Rectal smooth muscle tissue (tissue), 1 donor: Measurements from ENCODE around the gene PLAC1.

Experiments
- H3K27ac ChIP-seq: one replicate; pipeline ENCODE4 v1.7.0; 2013; ENCODE audit warnings: low read depth, low read length, inconsistent platforms
- H3K27me3 ChIP-seq: one replicate; pipeline ENCODE4 v1.7.0; 2013; ENCODE audit warnings: low read length; ENCODE audit not compliant: control insufficient read depth, insufficient read depth
- H3K36me3 ChIP-seq: one replicate; pipeline ENCODE4 v1.7.0; 2013; ENCODE audit warnings: low read length; ENCODE audit not compliant: control insufficient read depth, insufficient read depth
- H3K4me1 ChIP-seq: one replicate; pipeline ENCODE4 v1.7.0; 2013; ENCODE audit warnings: low read length; ENCODE audit not compliant: control insufficient read depth, insufficient read depth
- H3K4me3 ChIP-seq: one replicate; pipeline ENCODE4 v1.7.0; 2013; ENCODE audit warnings: low read length
- H3K9ac ChIP-seq: one replicate; pipeline ENCODE4 v1.7.0; 2013; ENCODE audit warnings: low read length

The PLAC1 gene, protein sequence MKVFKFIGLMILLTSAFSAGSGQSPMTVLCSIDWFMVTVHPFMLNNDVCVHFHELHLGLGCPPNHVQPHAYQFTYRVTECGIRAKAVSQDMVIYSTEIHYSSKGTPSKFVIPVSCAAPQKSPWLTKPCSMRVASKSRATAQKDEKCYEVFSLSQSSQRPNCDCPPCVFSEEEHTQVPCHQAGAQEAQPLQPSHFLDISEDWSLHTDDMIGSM

GRCh38 chrX:134658002-134658759 is at the start of gene PLAC1:
TSS of gene PLAC1 (minus strand) at chrX:134658471. CDS start at chrX:134566682, 91,789 bp downstream.
- Histone ChIP-seq H3K27ac (no peak within 1 kb of the TSS), H3K27me3 (no peaks in the 10 kb centered on the region), H3K4me1 (no peaks in the 10 kb centered on the region), H3K4me3 (no peak within 1 kb of the TSS), H3K36me3 (no peaks in the 10 kb centered on the region), H3K9ac (no peak within 1 kb of the TSS)

DNA sequence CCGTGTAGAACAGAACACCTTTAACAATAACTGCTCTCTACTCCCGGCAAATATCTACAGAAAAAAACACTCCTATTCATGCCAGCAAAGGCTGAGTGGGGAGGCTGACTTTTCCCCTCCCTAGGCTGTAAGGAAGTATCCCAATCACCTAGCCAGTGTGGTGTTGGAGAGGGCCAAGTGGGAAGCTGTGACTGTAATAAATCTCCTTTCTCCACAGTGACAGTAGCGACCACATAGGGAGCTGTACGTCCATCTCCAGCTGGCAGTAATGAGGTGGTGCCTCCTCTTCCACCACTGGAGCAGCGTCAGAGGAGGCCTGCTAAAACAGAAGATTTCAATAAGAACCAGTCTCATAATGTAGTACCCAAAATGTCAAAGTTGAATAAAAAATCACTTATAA is 47.9 kb upstream of the PLAC1 start:
- no peak overlapping the region for H3K9ac ChIP-seq
- no peak overlapping the region for H3K4me3 ChIP-seq
- H3K4me1 ChIP-seq = no peaks in the 10 kb centered on the region
- no peaks in the 10 kb centered on the region for H3K27me3 ChIP-seq
- H3K36me3 ChIP-seq = no peaks in the 10 kb centered on the region
- H3K27ac ChIP-seq = no peak overlapping the region

- no peaks in the 10 kb centered on the region for H3K4me1 ChIP-seq
- H3K36me3 ChIP-seq = no peaks in the 10 kb centered on the region
- H3K27me3 ChIP-seq = no peaks in the 10 kb centered on the region
- no peak overlapping the region for H3K27ac ChIP-seq
- H3K9ac ChIP-seq = no peak overlapping the region
- H3K4me3 ChIP-seq = no peak overlapping the region
These were observed 37.7 kb upstream of the PLAC1 start for GRCh38 chrX:134695999-134696398.

DNA sequence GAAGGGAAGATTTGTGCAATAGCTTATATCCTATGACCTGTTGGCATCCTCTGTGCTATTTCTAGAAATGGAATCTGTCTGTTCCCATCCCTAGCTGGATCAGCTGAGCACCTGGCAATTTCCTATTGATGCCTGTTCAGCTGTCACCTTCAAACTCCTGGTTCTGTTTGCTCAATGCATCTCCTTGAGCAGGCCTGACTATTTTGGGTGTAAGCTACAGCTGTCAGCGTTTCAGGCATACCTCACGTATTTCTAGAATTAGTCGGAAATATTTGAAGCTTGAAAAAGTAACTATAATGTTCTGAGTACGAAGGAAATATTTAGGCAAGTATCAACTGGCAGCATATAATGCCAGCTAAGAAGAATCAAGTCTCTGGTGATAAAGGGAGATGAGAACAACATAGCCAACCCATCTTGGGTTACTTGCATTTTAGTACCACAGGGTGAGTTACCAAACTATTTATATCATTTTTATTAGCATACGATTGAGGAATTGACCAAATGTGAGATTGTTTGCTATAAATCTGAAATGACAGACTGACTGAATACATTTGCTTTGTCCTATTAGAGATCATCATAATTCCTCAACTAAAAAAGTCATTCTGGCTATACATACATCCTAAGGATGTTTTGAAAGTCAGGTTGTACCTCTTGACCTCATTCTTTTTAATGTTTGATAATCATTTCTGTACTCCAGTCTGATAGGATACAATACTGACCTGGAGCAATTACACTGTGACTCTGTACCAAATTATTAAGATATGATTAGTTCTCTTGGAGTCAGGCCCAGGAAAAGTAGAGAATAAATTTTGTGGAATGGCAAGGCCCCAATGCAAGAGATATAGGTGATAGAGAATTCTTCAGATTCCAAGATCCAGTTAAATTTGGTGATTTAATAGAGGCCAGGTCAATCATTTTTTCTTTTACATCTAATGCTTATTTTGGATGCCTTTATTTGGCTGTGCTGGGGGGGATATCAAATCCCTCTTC is 36.4 kb upstream of the PLAC1 start:
- Histone ChIP-seq H3K36me3 (no peaks in the 10 kb centered on the region), H3K27me3 (no peaks in the 10 kb centered on the region), H3K27ac (no peak overlapping the region), H3K9ac (no peak overlapping the region), H3K4me3 (no peak overlapping the region), H3K4me1 (no peaks in the 10 kb centered on the region)

GRCh38 chrX:134693644-134694043 is 35.4 kb upstream of the PLAC1 start:
- Histone ChIP-seq H3K27me3 (no peaks in the 10 kb centered on the region), H3K27ac (no peak overlapping the region), H3K36me3 (no peaks in the 10 kb centered on the region), H3K4me3 (no peak overlapping the region), H3K9ac (no peak overlapping the region), H3K4me1 (no peaks in the 10 kb centered on the region)

DNA sequence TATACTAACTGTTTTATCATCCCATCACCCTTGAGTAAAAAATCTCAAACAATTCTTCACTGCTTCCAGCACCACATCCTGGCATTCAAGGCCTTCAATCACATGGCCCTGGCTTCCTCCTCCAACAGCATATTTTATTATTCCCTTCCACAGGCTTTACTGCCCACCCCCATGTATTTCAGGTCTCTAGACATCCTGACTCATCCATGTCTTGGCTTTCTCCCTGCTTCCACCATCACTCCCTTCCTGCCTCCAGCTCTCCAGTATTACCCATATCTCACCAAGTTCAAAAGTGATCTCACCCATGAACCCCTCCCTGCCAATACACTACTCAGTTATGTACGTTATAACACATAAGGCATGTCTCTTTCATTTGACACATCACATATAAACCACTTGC is 34.7 kb upstream of the PLAC1 start:
- H3K36me3 ChIP-seq = no peaks in the 10 kb centered on the region
- no peak overlapping the region for H3K9ac ChIP-seq
- H3K27me3 ChIP-seq = no peaks in the 10 kb centered on the region
- H3K4me3 ChIP-seq = no peak overlapping the region
- H3K27ac ChIP-seq = no peak overlapping the region
- no peaks in the 10 kb centered on the region for H3K4me1 ChIP-seq

- Histone ChIP-seq H3K27me3 (no peaks in the 10 kb centered on the region), H3K4me3 (no peak overlapping the region), H3K4me1 (no peaks in the 10 kb centered on the region), H3K27ac (no peak overlapping the region), H3K9ac (no peak overlapping the region), H3K36me3 (no peaks in the 10 kb centered on the region)
These were observed 34.0 kb upstream of the PLAC1 start for GRCh38 chrX:134692233-134692632.

DNA sequence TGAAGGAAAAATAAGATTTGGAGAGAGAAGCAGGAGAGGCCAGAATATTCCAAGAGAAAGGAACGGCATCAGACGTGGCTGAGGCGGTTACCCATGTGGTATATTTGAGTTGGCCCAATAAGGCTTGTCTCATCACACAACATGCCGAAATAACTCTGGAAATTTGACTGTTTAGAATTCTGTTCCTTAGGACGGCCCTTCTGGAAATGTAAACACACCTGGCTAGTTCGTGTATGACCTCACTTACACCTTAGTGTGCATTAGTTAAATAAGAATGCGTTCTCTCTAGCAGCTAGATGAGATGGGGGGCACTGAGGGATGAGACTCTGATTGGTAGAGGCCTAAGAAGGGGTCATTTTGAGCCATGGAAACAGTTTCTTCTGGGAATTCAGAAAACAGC is 33.2 kb upstream of the PLAC1 start:
- H3K9ac ChIP-seq = no peak overlapping the region
- H3K27me3 ChIP-seq = no peaks in the 10 kb centered on the region
- H3K27ac ChIP-seq = no peak overlapping the region
- no peaks in the 10 kb centered on the region for H3K4me1 ChIP-seq
- no peaks in the 10 kb centered on the region for H3K36me3 ChIP-seq
- no peak overlapping the region for H3K4me3 ChIP-seq

DNA sequence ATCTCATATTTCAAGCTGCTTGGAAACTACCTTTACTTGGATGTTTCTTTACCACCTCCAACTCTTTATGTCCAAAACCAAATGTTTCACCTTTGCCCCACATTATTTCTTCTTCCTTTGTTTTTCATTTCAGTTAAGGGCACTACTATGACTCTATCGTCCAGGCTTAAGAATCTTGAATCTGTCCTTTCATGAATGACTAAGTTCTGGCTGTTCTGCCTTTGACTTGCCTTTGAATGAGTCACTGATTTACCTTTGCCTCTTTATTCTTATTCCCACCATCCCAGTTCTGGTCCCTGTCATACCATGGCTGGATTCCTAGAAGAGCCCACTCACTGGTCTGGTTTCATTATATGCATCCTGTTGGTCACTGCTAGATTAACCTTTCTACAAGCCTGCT is 30.6 kb upstream of the PLAC1 start:
- no peaks in the 10 kb centered on the region for H3K4me1 ChIP-seq

DNA sequence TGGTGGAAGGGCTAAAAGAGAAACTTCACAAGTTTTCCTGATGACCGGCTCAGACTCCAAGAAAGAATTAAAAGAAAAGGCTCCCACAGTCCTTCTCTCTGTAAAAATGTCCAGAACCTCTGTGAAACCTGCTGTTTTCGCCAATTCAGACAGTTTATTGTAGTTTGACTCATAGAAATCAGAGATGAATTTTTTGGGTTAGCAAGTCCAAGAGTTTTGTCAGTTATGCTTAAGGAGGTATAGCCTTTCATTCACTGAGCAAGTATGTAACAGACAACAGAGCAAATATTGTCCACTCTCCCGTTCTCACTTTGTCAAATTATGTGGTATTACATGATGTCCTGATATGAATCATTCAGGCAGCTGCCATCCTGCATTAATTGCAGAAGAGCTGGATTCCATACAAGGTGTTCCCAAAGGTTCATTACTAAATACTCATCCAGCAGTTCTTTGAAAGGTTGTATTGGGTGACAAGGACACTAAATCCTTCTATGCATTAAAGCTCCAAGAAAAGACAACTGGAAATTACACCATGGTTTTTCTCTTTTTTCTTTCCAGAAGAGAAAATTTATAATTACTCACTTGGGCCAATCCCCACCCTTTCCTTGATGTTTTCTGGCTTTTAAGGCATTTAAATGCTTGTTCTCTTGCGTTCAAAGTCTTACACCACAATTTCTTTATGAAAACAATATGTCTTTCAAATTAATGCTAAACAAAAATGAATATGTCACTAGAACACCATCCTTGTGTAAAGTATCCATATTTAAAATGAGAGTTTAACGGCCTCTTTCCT is 30.0 kb upstream of the PLAC1 start:
- Histone ChIP-seq H3K27me3 (no peaks in the 10 kb centered on the region), H3K9ac (no peak overlapping the region), H3K36me3 (no peaks in the 10 kb centered on the region), H3K4me1 (no peaks in the 10 kb centered on the region), H3K4me3 (no peak overlapping the region), H3K27ac (no peak overlapping the region)

More for the DNA sequence above, 30.6 kb upstream of the PLAC1 start:
- Histone ChIP-seq H3K27ac (no peak overlapping the region), H3K27me3 (no peaks in the 10 kb centered on the region), H3K4me3 (no peak overlapping the region), H3K36me3 (no peaks in the 10 kb centered on the region), H3K9ac (no peak overlapping the region)

DNA sequence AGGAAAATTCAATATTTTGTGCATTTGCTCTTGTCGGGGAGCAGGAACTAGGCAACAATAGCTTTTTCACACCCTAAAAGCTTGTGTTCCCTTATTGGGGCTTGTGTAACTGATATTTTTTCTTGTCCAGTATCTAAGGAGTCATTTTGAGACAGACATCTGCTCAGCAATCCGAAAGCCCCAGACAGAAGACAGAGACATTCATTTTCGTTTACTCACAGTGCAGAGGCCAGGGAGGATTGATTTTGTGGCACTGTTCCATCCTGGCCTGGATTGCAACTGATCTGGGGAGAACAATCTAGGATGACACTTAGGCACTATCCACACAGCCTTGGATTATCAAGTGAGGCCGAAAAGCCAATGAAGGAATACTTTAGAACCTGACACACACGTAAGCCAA is 27.4 kb upstream of the PLAC1 start:
- Histone ChIP-seq H3K27ac (no peak overlapping the region), H3K9ac (no peak overlapping the region), H3K4me1 (no peaks in the 10 kb centered on the region), H3K4me3 (no peak overlapping the region), H3K36me3 (no peaks in the 10 kb centered on the region), H3K27me3 (no peaks in the 10 kb centered on the region)

DNA sequence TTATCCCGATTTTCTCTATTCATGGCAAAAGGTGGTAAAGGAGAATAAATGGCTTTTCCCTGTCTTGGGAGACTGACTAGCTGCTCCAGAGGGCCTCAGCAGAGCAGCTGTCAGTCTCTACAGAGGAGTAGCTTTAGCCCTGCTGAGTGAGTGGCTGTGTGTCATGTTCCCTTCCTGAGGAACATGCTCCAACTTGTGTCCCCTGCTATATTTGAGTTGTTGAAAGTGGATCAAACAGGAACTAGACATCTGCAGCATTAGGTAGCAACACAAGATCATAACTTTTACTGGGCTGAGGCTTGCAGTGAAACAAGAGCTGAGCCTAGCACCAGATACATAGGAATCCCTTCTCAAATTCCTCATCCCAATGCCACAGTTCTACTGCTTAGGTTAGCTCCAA is 26.7 kb upstream of the PLAC1 start:
- no peaks in the 10 kb centered on the region for H3K36me3 ChIP-seq

More for the DNA sequence above, 26.7 kb upstream of the PLAC1 start:
- Histone ChIP-seq H3K27me3 (no peaks in the 10 kb centered on the region), H3K9ac (no peak overlapping the region), H3K4me3 (no peak overlapping the region), H3K27ac (no peak overlapping the region), H3K4me1 (no peaks in the 10 kb centered on the region)
